ENCODE data around the gene SLC5A1.

DNA sequence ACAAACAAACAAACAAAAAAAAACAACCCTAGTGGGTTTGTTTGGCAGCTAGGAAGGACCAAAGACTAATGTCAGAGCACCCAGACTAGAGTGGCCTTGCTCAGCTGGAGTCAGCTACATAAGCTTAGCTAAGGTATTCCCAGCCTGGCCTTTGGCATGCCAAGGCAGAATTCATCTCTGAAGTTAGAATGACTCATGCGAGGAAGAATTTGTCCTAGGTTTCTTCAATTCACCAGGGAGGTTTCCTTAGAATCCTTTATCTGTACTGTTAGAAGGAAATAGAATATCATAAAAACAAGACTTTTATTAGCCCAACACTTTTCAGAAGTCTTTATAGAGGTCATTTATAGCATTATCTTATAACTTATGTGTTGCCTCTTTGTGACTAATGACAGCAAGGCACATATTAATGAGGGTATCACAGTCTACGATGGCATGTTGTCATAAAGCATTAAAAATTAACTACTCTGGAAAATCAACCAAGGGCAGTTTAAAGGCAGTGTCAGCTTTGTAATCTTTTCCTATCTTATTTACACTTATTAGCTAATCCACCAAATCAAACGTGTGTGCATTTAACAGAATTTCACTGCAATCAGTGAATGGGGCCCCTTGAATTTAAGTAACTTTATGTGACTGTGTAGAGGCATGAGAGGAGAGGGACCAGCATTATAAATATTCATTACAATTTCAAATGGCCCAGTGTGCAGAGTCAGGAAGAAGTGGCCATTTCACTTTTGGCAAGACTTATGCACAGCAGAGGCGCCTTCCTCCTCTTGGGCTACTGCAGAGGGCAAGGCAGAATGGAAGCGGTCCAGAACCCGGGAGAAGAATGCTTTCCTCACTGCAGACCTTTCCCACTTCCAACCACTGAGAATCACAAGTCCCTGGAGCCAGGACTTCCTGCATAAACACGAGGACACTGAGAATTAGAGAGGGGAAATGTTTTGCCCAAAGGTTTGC lies 36.3 kb downstream of the SLC5A1 start:
- TF ChIP-seq POLR2AphosphoS5 (IDR thresholded peaks at IDR 0.05), result no peak
- TF ChIP-seq, protein P1, sequence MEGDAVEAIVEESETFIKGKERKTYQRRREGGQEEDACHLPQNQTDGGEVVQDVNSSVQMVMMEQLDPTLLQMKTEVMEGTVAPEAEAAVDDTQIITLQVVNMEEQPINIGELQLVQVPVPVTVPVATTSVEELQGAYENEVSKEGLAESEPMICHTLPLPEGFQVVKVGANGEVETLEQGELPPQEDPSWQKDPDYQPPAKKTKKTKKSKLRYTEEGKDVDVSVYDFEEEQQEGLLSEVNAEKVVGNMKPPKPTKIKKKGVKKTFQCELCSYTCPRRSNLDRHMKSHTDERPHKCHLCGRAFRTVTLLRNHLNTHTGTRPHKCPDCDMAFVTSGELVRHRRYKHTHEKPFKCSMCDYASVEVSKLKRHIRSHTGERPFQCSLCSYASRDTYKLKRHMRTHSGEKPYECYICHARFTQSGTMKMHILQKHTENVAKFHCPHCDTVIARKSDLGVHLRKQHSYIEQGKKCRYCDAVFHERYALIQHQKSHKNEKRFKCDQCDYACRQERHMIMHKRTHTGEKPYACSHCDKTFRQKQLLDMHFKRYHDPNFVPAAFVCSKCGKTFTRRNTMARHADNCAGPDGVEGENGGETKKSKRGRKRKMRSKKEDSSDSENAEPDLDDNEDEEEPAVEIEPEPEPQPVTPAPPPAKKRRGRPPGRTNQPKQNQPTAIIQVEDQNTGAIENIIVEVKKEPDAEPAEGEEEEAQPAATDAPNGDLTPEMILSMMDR (IDR thresholded peaks at IDR 0.05), result no peak

Data from gastroesophageal sphincter (tissue), 3 donors.